B cell (primary cell): ENCODE data around the gene TTLL11. TPM values are rescaled to one million over a fixed set of nuclear protein-coding genes. Genes with fewer than 3 reads are reported as not detected.

Experiments
- ATAC-seq: fragments of 200-7000 bp; cut with Tn5 transposase; one replicate; pipeline ENCODE4 v1.10.0; 2021; ENCODE audit warnings: low read depth, mild to moderate bottlenecking, moderate number of reproducible peaks, moderate library complexity
- CTCF ChIA-PET: fragments of 350-600 bp; sonication (Branson Sonifier 250); formaldehyde crosslinking; loops from one replicate; lab custom pipeline; 2021; ENCODE audit warnings: antibody characterized with exemption, inconsistent platforms; lab: Charles Lee
- POLR2A ChIA-PET: fragments of 350-600 bp; sonication (Branson Sonifier 250); formaldehyde crosslinking; loops from one replicate; lab custom pipeline; 2021; ENCODE audit warnings: antibody characterized with exemption; lab: Charles Lee
- DNase-seq: peaks from one replicate; pipeline ENCODE4 v3.0.0; 2013
- H2AFZ ChIP-seq: 2 replicates; pipeline ENCODE4 v1.6.1; 2012; ENCODE audit warnings: mild to moderate bottlenecking, low read depth, low read length; ENCODE audit not compliant: insufficient read depth, poor library complexity, severe bottlenecking
- H3K27ac ChIP-seq, 2 donors: 1 replicate in 1 of 2; 2 replicates in 1 of 2; pipeline ENCODE4 v1.5.1; 2012 to 2013; ENCODE audit warnings: low read length in 2 of 2, mild to moderate bottlenecking in 2 of 2, moderate library complexity in 1 of 2
- H3K27me3 ChIP-seq, 4 experiments: fragments of 200-600 bp in 1 of 4; sonication (generic) in 1 of 4; replicated peaks in 1 of 4; 1 replicate in 2 of 4; 2 replicates in 2 of 4; pipeline versions ENCODE4 v1.6.1 to v1.7.0; 2013 to 2016; ENCODE audit warnings: low read length in 3 of 4, mild to moderate bottlenecking in 2 of 4, mixed read lengths in 1 of 4, moderate library complexity in 1 of 4; ENCODE audit not compliant: insufficient read depth in 4 of 4, control insufficient read depth in 3 of 4; ENCODE audit errors: control extremely low read depth in 1 of 4
- H3K36me3 ChIP-seq, 2 experiments: replicated peaks in 1 of 2; 1 replicate in 1 of 2; 2 replicates in 1 of 2; pipeline versions ENCODE4 v1.6.1 to v1.7.1; 2013; ENCODE audit warnings: low read length in 1 of 2; ENCODE audit not compliant: insufficient read depth in 2 of 2, control insufficient read depth in 1 of 2; ENCODE audit errors: control extremely low read depth in 1 of 2, extremely low read depth in 1 of 2
- H3K4me1 ChIP-seq, 2 donors: fragments of 200-600 bp in 1 of 2; sonication (generic) in 1 of 2; 1 replicate in 1 of 2; 2 replicates in 1 of 2; pipeline versions ENCODE4 v1.5.1 to v1.6.1; 2013 to 2017; ENCODE audit warnings: low read length in 2 of 2; ENCODE audit not compliant: control insufficient read depth in 2 of 2, insufficient read depth in 2 of 2
- H3K4me2 ChIP-seq: replicated peaks from 2 replicates; pipeline ENCODE3; 2012; ENCODE audit warnings: mild to moderate bottlenecking, low read depth, low read length; ENCODE audit not compliant: poor library complexity, severe bottlenecking
- H3K4me3 ChIP-seq, 5 experiments: fragments of 200-600 bp in 1 of 5; sonication (generic) in 1 of 5; 1 replicate in 3 of 5; 2 replicates in 2 of 5; pipeline versions ENCODE4 v1.5.1 to v1.7.0; 2011 to 2016; ENCODE audit warnings: low read length in 4 of 5, mild to moderate bottlenecking in 4 of 5, low read depth in 2 of 5, control low read depth in 1 of 5, moderate library complexity in 1 of 5; ENCODE audit not compliant: insufficient read depth in 1 of 5; ENCODE audit errors: control extremely low read depth in 1 of 5, extremely low read depth in 1 of 5
- H3K79me2 ChIP-seq: fragments of 200-600 bp; sonication (generic); one replicate; pipeline ENCODE4 v1.6.0; 2016; ENCODE audit warnings: low read length; ENCODE audit not compliant: control insufficient read depth, insufficient read depth
- H3K9ac ChIP-seq: fragments of 200-600 bp; sonication (generic); 2 replicates; pipeline ENCODE4 v1.6.1; 2017; ENCODE audit warnings: mild to moderate bottlenecking, low read length, moderate library complexity
- H3K9me3 ChIP-seq, 3 donors: one replicate each; pipeline versions ENCODE4 v1.6.1 to v1.7.1; 2013; ENCODE audit warnings: low read length in 2 of 3; ENCODE audit not compliant: control insufficient read depth in 2 of 3, insufficient read depth in 1 of 3; ENCODE audit errors: control extremely low read depth in 1 of 3
- H4K20me1 ChIP-seq: 2 replicates; pipeline ENCODE4 v1.6.0; 2012; ENCODE audit warnings: mild to moderate bottlenecking, low read length; ENCODE audit not compliant: insufficient read depth, control insufficient read depth, poor library complexity, severe bottlenecking
- H3K27ac Mint-ChIP-seq: one replicate; pipeline ENCODE4 v1.8.0; 2021; ENCODE audit warnings: mixed read lengths
- H3K27me3 Mint-ChIP-seq: one replicate; pipeline ENCODE4 v1.8.0; 2021; ENCODE audit warnings: mixed read lengths
- H3K4me1 Mint-ChIP-seq: one replicate; pipeline ENCODE4 v1.8.0; 2021; ENCODE audit warnings: mixed read lengths
- H3K4me3 Mint-ChIP-seq: one replicate; pipeline ENCODE4 v1.8.0; 2021; ENCODE audit warnings: mixed read lengths
- H3K9me3 Mint-ChIP-seq: one replicate; pipeline ENCODE4 v1.8.0; 2022; ENCODE audit warnings: mixed read lengths; ENCODE audit not compliant: insufficient read depth
- CTCF ChIP-seq: fragments of 200-600 bp; IDR thresholded peaks from one replicate; pipeline ENCODE4 v1.8.0; 2022; ENCODE audit warnings: antibody characterized with exemption, mild to moderate bottlenecking
- EZH2 ChIP-seq: IDR thresholded peaks from 2 replicates; pipeline ENCODE4 v1.6.1; 2012; ENCODE audit warnings: borderline replicate concordance, low read depth, mild to moderate bottlenecking, moderate library complexity, low read length; ENCODE audit not compliant: insufficient read depth, poor library complexity, severe bottlenecking
- WGBS: methylation state at CpG from one replicate; pipeline ENCODE4 v1.1.5; 2013; ENCODE audit warnings: missing lambda C conversion rate; ENCODE audit not compliant: insufficient coverage; 5-methylcytosine and 5-hydroxymethylcytosine counted together
- intact Hi-C: fragments of 100-400 bp; cut with micrococcal nuclease; formaldehyde crosslinking; loops from one replicate; pipeline ENCODE4 v1.10.0; 2022
- polyA plus RNA-seq: library from polyadenylated mRNA; depleted of rRNA; stranded (reverse); fragments of >200 nt; gene quantifications from 2 replicates; pipeline ENCODE4 v1.2.3, GENCODE V29; 2012
- total RNA-seq, 2 donors: library from RNA; stranded (reverse); fragments of 120-200 nt in 1 of 2; gene quantifications; 1 replicate in 1 of 2; 2 replicates in 1 of 2; pipeline versions ENCODE4 v1.2.3 to v1.2.4, GENCODE V29; 2013 to 2022

TTLL11 gene
- total and polyA plus RNA-seq, 2 donors (not counting 1 experiment from before 2014, with no cell fraction given): 3.6 to 3.8 TPM

GRCh38 chr9:122102156-122102555 lies 9.0 kb upstream of the TTLL11 start:
- H3K4me1 Mint-ChIP-seq: peaks cover 3% of the 10 kb centered on the region
- TF ChIP-seq EZH2: no peak
- no peak for TF ChIP-seq CTCF
- H3K9me3 ChIP-seq: peaks cover 5 to 12% (median 6%) of the 10 kb centered on the region in 3 donors
- H3K4me1 ChIP-seq: peaks cover 4 to 5% of the 10 kb centered on the region in 2 donors
- no peaks in the 10 kb centered on the region for H3K79me2 ChIP-seq
- no peak overlapping the region for H3K4me3 Mint-ChIP-seq
- H4K20me1 ChIP-seq: no peaks in the 10 kb centered on the region
- no peaks in the 10 kb centered on the region for H3K36me3 ChIP-seq
- peaks cover 3% of the 10 kb centered on the region for H3K27me3 Mint-ChIP-seq
- WGBS: 100% methylated on average over 1 of the region's 2 CpGs
- POLR2A ChIA-PET: no interaction called here
- H3K27ac Mint-ChIP-seq: no peak overlapping the region
- no peak overlapping the region for H3K9ac ChIP-seq
- H3K4me3 ChIP-seq: no peak overlapping the region
- peaks cover 0 to 7% (median 3%) of the 10 kb centered on the region in 4 experiments for H3K27me3 ChIP-seq
- H3K9me3 Mint-ChIP-seq: peaks cover 7% of the 10 kb centered on the region
- H2AFZ ChIP-seq: no peak overlapping the region
- ATAC-seq (no peak), DNase-seq (no peak)
- CTCF ChIA-PET: interaction anchor here (1.2 to 2.2 kb wide), 3 partner anchors 21 to 700 kb away, joined by 3 to 12 read pairs (median 4); no protein-coding TSS in a partner anchor
- H3K4me2 ChIP-seq: no peak overlapping the region
- H3K27ac ChIP-seq: no peak overlapping the region
- intact Hi-C loops: no loop called here

DNA sequence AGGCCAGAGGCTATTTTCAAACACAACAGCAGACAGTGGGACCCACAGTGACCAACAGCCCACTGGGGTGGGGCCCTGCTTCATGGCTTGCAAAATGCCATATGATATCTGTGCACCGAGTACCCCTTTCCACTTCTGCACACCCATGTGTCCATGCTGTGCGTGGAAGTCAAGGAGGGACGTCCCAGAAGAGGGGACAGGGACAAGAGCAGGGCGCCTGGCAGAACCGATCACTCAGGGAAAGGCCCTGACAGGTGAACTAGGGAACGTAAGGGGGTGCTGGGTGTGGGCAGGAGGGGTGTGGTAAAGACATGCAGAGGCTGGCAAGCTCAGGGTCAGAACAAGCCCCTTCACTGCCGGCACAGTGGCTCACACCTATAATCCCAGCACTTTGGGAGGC lies 7.6 kb upstream of the TTLL11 start:
- no peak overlapping the region for H3K27ac Mint-ChIP-seq
- Histone ChIP-seq H3K9me3 (peaks cover 5 to 12% (median 6%) of the 10 kb centered on the region in 3 donors), H3K27me3 (peaks cover 0 to 7% (median 3%) of the 10 kb centered on the region in 4 experiments), H3K27ac (no peak overlapping the region), H3K9ac (no peak overlapping the region), H3K36me3 (no peaks in the 10 kb centered on the region), H4K20me1 (no peaks in the 10 kb centered on the region), H3K4me2 (no peak overlapping the region), H3K4me3 (no peak overlapping the region), H3K79me2 (no peaks in the 10 kb centered on the region), H2AFZ (no peak overlapping the region), H3K4me1 (peaks cover 4 to 5% of the 10 kb centered on the region in 2 donors)
- intact Hi-C loops: no loop called here
- peaks cover 3% of the 10 kb centered on the region for H3K4me1 Mint-ChIP-seq
- TF ChIP-seq EZH2 (no peak), CTCF (no peak)
- WGBS: no CpG with 5 or more reads among the region's 7 CpGs
- H3K4me3 Mint-ChIP-seq: no peak overlapping the region
- H3K27me3 Mint-ChIP-seq: peaks cover 12% of the 10 kb centered on the region
- POLR2A ChIA-PET: no interaction called here
- no peak for DNase-seq
- CTCF ChIA-PET: interaction anchor here (1.2 to 2.2 kb wide), 3 partner anchors 24 to 701 kb away, joined by 3 to 12 read pairs (median 8); no protein-coding TSS in a partner anchor
- peaks cover 7% of the 10 kb centered on the region for H3K9me3 Mint-ChIP-seq
- no peak for ATAC-seq
